Chondrocyte (in vitro differentiated cells): Measurements from ENCODE around the gene CYFIP1. TPM values are rescaled to one million over a fixed set of nuclear protein-coding genes. Genes with fewer than 3 reads are reported as not detected.
A peak's percentile ranks its signal among the peaks of the same experiment; 100 is the strongest.

Experiments used
- DNase-seq: peaks from one replicate; pipeline ENCODE4 v3.0.0; 2021; ENCODE audit warnings: mixed read lengths, low spot score
- H3K27ac Mint-ChIP-seq: one replicate; pipeline ENCODE4 v1.8.0; 2021; ENCODE audit warnings: mild to moderate bottlenecking, moderate library complexity, mixed read lengths; ENCODE audit not compliant: unreplicated experiment
- H3K27me3 Mint-ChIP-seq: 2 replicates; pipeline ENCODE4 v1.8.0; 2021; ENCODE audit warnings: low read depth, mixed read lengths
- H3K36me3 Mint-ChIP-seq: 2 replicates; pipeline ENCODE4 v1.8.0; 2021; ENCODE audit warnings: low read depth, mixed read lengths
- H3K4me1 Mint-ChIP-seq: 2 replicates; pipeline ENCODE4 v1.8.0; 2021; ENCODE audit warnings: low read depth, mild to moderate bottlenecking, mixed read lengths
- H3K4me3 Mint-ChIP-seq: one replicate; pipeline ENCODE4 v1.8.0; 2021; ENCODE audit warnings: mild to moderate bottlenecking, moderate library complexity, mixed read lengths; ENCODE audit not compliant: unreplicated experiment
- H3K9me3 Mint-ChIP-seq: 2 replicates; pipeline ENCODE4 v1.8.0; 2021; ENCODE audit warnings: low read depth, mixed read lengths
- CTCF ChIP-seq: fragments of 200-600 bp; sonication (generic); IDR thresholded peaks from 2 replicates; pipeline ENCODE4 v1.5.0; 2021; ENCODE audit warnings: antibody characterized with exemption, mild to moderate bottlenecking, moderate library complexity
- total RNA-seq: library from RNA; stranded (reverse); gene quantifications from 3 replicates; pipeline ENCODE4 v1.2.1, GENCODE V29; 2021

Gene CYFIP1
- total RNA-seq, 1 donor from 2014 or later = 98.5 TPM

GRCh38 chr15:22919171-22919570 lies 61.0 kb downstream of the CYFIP1 start:
- no peaks in the 10 kb centered on the region for H3K4me1 Mint-ChIP-seq
- H3K27ac Mint-ChIP-seq = no peak overlapping the region
- no peaks in the 10 kb centered on the region for H3K27me3 Mint-ChIP-seq
- DNase-seq = no peak
- peaks cover 36% of the 10 kb centered on the region for H3K36me3 Mint-ChIP-seq
- TF ChIP-seq CTCF = no peak
- no peaks in the 10 kb centered on the region for H3K9me3 Mint-ChIP-seq
- no peak overlapping the region for H3K4me3 Mint-ChIP-seq

DNA sequence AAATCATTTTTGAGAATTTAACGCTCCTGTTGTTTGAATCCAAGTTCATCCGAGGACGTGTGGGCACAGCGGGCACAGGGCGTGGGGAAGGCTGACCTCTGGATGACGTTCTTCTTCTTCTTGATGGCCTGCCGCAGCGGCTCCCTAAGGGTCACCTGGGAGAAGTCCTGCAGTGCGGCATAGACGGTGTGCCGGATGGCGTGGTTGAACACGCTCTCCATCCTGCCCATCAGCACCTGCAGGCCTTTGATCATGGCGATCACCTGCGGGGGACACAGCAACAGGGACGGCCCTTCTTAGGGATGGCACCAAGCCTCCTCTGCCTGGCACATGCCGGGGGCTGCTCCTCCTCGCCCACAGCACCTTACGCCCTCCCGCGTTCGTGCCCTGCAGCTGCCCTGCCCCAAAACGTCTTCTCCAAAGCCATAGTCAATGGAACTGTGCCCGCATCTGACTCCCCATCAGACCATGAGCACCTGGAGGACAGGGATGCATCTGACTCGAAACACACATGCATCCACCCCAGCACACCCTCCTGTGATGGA lies 61.5 kb downstream of the CYFIP1 start:
- H3K9me3 Mint-ChIP-seq = no peaks in the 10 kb centered on the region
- H3K36me3 Mint-ChIP-seq = peaks cover 40% of the 10 kb centered on the region
- H3K4me1 Mint-ChIP-seq = no peaks in the 10 kb centered on the region
- H3K27me3 Mint-ChIP-seq = no peaks in the 10 kb centered on the region
- H3K4me3 Mint-ChIP-seq = no peak overlapping the region
- H3K27ac Mint-ChIP-seq = no peak overlapping the region
- DNase-seq = peak; percentile 84
- TF ChIP-seq CTCF = no peak

DNA sequence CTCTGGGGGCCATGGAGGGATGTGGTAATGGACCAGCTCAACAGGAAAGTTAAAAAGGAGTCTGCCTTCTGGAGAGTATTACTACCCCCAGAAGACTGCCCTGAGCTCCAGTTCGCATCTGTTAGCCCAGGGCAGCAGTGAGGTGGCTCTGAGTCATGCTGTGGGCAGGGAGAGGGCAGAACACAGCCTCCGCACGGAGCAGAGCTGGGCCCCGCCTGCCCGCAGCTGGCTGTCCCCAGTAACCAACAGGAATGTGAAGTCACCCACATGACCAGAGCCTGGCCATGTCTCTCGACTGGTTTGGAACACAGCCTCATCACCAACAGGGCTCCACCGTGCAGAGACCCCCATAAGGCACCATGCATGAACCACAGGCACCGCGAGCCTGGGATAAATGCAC lies 62.1 kb downstream of the CYFIP1 start:
- H3K4me3 Mint-ChIP-seq = no peak overlapping the region
- no peak for TF ChIP-seq CTCF
- DNase-seq = peak; percentile 55
- no peak overlapping the region for H3K27ac Mint-ChIP-seq
- H3K27me3 Mint-ChIP-seq = no peaks in the 10 kb centered on the region
- no peaks in the 10 kb centered on the region for H3K4me1 Mint-ChIP-seq
- H3K36me3 Mint-ChIP-seq = peaks cover 41% of the 10 kb centered on the region
- no peaks in the 10 kb centered on the region for H3K9me3 Mint-ChIP-seq

GRCh38 chr15:22917556-22917955 lies 62.6 kb downstream of the CYFIP1 start:
- H3K36me3 Mint-ChIP-seq = peaks cover 43% of the 10 kb centered on the region
- no peak overlapping the region for H3K4me3 Mint-ChIP-seq
- peak; percentile 83 for DNase-seq
- H3K27me3 Mint-ChIP-seq = no peaks in the 10 kb centered on the region
- no peak for TF ChIP-seq CTCF
- H3K9me3 Mint-ChIP-seq = no peaks in the 10 kb centered on the region
- H3K4me1 Mint-ChIP-seq = no peaks in the 10 kb centered on the region
- H3K27ac Mint-ChIP-seq = no peak overlapping the region

DNA sequence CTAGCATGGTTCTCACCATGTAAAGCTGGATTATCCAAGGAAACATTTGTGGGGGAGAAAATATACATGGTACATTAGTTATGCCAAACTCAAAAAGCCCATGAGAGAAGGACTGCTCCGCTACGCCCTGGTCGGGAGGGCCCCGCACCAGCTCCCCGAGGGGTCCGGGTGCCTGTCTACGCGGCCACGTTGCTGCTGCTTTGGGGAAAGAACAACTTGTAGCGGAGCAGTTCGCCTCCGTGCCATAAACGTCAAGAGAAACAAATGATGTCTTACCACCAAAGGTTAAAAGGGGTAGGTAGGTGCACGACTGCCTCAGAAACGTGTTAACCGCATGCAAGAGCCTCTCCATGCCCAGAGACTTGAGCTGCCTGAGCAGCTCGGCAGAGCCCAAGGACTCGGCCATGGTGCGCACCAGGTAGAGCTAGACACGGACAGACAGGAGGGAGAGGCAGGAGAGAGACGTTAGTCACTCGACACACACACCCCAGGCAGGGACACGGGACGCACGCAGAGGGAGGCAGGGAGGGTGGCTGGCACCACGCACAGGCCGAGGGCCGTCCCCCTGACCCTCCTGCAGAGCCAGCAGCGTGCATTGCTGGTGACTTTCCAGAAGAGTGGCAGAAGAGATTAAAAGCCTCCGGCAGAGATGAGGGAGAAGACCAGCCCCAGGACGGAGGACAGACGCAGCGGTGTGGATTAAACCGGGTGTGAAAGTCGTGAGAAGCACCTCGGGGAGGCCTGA lies 63.4 kb downstream of the CYFIP1 start:
- no peak overlapping the region for H3K4me3 Mint-ChIP-seq
- peak; percentile 79 for DNase-seq
- H3K9me3 Mint-ChIP-seq = no peaks in the 10 kb centered on the region
- H3K27me3 Mint-ChIP-seq = no peaks in the 10 kb centered on the region
- no peak for TF ChIP-seq CTCF
- peaks cover 48% of the 10 kb centered on the region for H3K36me3 Mint-ChIP-seq
- H3K4me1 Mint-ChIP-seq = no peaks in the 10 kb centered on the region
- no peak overlapping the region for H3K27ac Mint-ChIP-seq
